Anterior cingulate cortex (tissue), 58 donors: ENCODE results near the gene ANKS1B.

Experiments
- DNase-seq, 58 donors: peaks; one replicate each; lab custom pipeline; 2025; lab: John Stamatoyannopoulos, UW

Gene ANKS1B

GRCh38 chr12:98922871-98923270, 1061.9 kb downstream of the ANKS1B start:
- DNase-seq, result no peak

- DNase-seq, result no peak
Measured at GRCh38 chr12:98918176-98918863, 1066.4 kb downstream of the ANKS1B start.

- no peak for DNase-seq
Measured at GRCh38 chr12:98916106-98916505, 1068.6 kb downstream of the ANKS1B start.

GRCh38 chr12:98912401-98912974, 1072.2 kb downstream of the ANKS1B start:
- no peak for DNase-seq

GRCh38 chr12:98911396-98911795, 1073.3 kb downstream of the ANKS1B start:
- no peak for DNase-seq

GRCh38 chr12:98909746-98910145, 1075.0 kb downstream of the ANKS1B start:
- no peak for DNase-seq

GRCh38 chr12:98908866-98909265, 1075.9 kb downstream of the ANKS1B start:
- no peak for DNase-seq

- DNase-seq, result no peak
Measured at GRCh38 chr12:98903875-98904274, 1080.9 kb downstream of the ANKS1B start.

- no peak for DNase-seq
Measured at GRCh38 chr12:98901189-98901588, 1083.5 kb downstream of the ANKS1B start.

GRCh38 chr12:98896938-98897337, 1087.8 kb downstream of the ANKS1B start:
- DNase-seq, result no peak

GRCh38 chr12:98895086-98895651, 1089.6 kb downstream of the ANKS1B start:
- peak in 49 of 58 donors; percentile 25 to 86 (median 64) for DNase-seq

- peak in 43 of 58 donors; percentile 7 to 81 (median 64) for DNase-seq
Measured at GRCh38 chr12:98894412-98895085, 1090.2 kb downstream of the ANKS1B start.

- peak in 6 of 58 donors; percentile 9 to 52 (median 34) for DNase-seq
Measured at GRCh38 chr12:98893675-98894411, 1090.9 kb downstream of the ANKS1B start.

GRCh38 chr12:98893126-98893674, 1091.5 kb downstream of the ANKS1B start:
- peak in 6 of 58 donors; percentile 13 to 57 (median 37) for DNase-seq

GRCh38 chr12:98885778-98886177, 1099.0 kb downstream of the ANKS1B start:
- no peak for DNase-seq

- peak in 25 of 58 donors; percentile 7 to 86 (median 50) for DNase-seq
Measured at GRCh38 chr12:98883231-98883630, 1101.5 kb downstream of the ANKS1B start.

- no peak for DNase-seq
Measured at GRCh38 chr12:98882526-98882925, 1102.2 kb downstream of the ANKS1B start.

- no peak for DNase-seq
Measured at GRCh38 chr12:98873776-98874175, 1111.0 kb downstream of the ANKS1B start.

GRCh38 chr12:98870504-98870903, 1114.2 kb downstream of the ANKS1B start:
- peak in 43 of 58 donors; percentile 14 to 91 (median 60) for DNase-seq

- no peak for DNase-seq
Measured at GRCh38 chr12:98869886-98870503, 1114.7 kb downstream of the ANKS1B start.
